ENCODE measurements around the gene CASP10.
"Not testable (repeated sequence)": the region's sequence is repeated elsewhere in the genome, so short reads cannot be mapped to it uniquely, and the experiment has no call there.

Gene CASP10

DNA sequence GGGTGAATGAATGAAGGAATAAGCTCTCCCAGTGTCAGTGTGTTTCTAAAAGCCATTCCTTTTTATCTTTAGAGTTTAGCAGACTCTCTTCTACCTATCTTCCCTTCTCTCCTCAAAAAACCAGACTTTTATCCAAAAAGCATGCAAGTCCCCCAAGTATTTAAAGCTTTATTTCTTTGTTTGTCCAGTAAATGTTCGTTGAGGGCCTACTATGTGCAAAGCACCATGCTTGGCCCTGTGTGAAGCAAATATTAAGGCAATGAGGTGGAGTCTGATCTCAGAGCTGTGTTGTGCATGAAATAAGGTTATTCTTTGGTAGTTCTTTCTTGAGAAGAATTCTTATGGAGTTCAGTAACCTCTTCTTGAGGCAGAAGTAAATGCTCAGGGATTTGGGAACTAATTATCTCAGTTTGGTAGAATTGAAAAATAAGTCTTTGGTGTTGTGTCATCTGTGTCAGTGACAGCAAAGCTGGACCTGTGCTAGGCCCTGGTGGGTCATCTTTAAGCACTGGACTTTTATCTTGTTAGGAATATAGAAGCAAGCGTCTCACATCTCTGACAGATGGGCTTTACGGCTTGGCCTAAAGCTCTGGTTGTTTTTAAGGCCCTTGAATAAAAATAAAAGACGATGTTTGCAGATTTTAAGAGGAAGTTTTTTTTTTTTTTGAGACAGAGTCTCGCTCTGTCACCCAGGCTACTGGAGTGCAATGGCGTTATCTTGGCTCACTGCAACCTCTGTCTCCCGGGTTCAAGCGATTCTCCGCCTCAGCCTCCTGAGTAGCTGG lies 28.1 kb upstream of the CASP10 start:
- DNase-seq (ENCODE audit: low read depth), result no peak

- DNase-seq (ENCODE audit: low read depth), result no peak
These were observed 26.9 kb upstream of the CASP10 start for GRCh38 chr2:201156036-201156435.

GRCh38 chr2:201156640-201157039 lies 26.3 kb upstream of the CASP10 start:
- DNase-seq (ENCODE audit: low read depth), result no peak

DNA sequence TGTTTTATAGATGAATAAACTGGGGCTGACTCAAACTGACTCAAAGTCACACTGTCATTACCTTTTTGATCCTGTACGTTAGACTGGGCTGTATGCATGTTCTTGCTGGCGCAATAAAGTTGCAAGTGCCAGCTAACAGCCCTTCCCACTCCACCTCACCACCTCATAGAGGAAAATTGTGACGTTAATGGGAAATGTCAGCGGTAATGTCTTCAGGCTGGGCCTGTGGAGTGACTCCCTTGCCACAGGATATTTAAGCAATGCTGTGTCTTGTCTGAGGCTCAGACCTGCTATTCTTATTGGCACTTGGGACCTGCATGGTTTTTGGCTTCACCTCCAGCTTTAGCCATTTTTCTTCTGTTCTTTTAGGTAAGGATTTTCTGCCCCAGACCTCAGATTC lies 25.2 kb upstream of the CASP10 start:
- no peak for DNase-seq (ENCODE audit: low read depth)

GRCh38 chr2:201158111-201158929 lies 24.6 kb upstream of the CASP10 start:
- DNase-seq (ENCODE audit: low read depth), result peak; percentile 38

GRCh38 chr2:201164166-201164565 lies 18.8 kb upstream of the CASP10 start:
- no peak for DNase-seq (ENCODE audit: low read depth)

GRCh38 chr2:201167546-201167945 lies 15.4 kb upstream of the CASP10 start:
- DNase-seq (ENCODE audit: low read depth), result no peak

GRCh38 chr2:201168496-201168895 lies 14.4 kb upstream of the CASP10 start:
- DNase-seq (ENCODE audit: low read depth), result not testable (repeated sequence)

GRCh38 chr2:201171259-201171814 lies 11.6 kb upstream of the CASP10 start:
- DNase-seq (ENCODE audit: low read depth), result no peak

GRCh38 chr2:201172279-201172678 lies 10.7 kb upstream of the CASP10 start:
- no peak for DNase-seq (ENCODE audit: low read depth)

- DNase-seq (ENCODE audit: low read depth), result no peak
These were observed 8.3 kb upstream of the CASP10 start for GRCh38 chr2:201174687-201175086.

- no peak for DNase-seq (ENCODE audit: low read depth)
These were observed 6.9 kb upstream of the CASP10 start for GRCh38 chr2:201176081-201176481.

DNA sequence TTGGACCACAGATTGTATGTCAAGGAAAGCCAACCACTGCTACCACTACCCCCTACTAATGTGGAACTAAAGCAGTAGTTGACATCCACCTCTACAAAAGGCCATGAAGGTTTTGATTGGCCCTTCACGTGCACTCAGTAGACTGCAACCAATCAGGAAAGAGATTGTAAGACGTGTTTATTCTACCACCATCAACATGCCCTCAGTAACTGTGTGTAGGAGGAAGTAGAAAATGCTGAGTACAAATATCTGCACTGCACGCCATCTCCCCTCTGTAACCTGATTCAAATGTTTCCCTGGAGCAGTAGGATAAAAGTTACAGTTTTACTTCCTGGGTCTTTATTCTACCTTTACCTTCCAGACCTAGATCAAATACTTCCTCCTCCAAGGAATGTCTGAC lies 2.9 kb upstream of the CASP10 start:
- DNase-seq (ENCODE audit: low read depth), result no peak

GRCh38 chr2:201183365-201183727 lies 405 bp downstream of the CASP10 start:
- DNase-seq (ENCODE audit: low read depth), result no peak

GRCh38 chr2:201183835-201184234 lies 894 bp downstream of the CASP10 start:
- not testable (repeated sequence) for DNase-seq (ENCODE audit: low read depth)

DNA sequence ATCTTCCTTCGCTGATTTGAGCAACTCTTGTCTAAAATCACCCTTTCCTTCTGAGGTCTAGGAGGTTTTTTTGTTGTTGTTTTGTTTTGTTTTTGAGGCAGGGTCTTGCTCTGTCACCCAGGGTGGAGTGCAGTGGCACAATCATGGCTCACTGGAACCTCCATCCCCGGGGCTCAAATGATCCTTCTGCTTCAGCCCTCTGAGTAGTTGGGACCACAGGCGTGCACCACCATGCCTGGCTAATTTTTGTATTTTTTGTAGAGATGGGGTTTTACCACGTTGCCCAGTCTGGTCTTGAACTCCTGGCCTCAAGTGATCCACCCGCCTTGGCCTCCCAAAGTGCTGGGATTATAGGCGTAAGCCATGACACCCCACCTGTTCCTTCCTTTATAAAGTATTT lies 1.3 kb downstream of the CASP10 start:
- not testable (repeated sequence) for DNase-seq (ENCODE audit: low read depth)

GRCh38 chr2:201185863-201186262 lies 2.9 kb downstream of the CASP10 start:
- DNase-seq (ENCODE audit: low read depth), result no peak

DNA sequence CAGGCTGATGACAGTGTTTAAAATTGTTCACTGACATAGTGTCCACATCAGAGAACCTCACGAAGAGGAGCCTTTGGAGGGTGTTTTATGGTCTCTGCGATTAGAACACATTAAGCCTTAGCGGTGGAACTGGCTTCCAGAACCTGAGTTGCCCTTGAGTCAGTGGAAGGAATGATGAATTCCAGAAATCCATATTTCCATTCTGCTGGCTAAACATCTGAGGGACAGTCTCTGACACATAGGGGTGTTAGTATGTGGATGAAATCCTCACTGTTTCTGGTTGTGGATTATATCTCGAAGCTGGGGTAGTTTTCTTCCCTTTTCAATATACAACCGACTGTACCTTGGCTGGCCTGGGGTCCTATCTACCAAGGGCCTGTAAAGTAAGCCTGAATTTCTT lies 4.0 kb downstream of the CASP10 start:
- no peak for DNase-seq (ENCODE audit: low read depth)

GRCh38 chr2:201188449-201188848 lies 5.5 kb downstream of the CASP10 start:
- no peak for DNase-seq (ENCODE audit: low read depth)

DNA sequence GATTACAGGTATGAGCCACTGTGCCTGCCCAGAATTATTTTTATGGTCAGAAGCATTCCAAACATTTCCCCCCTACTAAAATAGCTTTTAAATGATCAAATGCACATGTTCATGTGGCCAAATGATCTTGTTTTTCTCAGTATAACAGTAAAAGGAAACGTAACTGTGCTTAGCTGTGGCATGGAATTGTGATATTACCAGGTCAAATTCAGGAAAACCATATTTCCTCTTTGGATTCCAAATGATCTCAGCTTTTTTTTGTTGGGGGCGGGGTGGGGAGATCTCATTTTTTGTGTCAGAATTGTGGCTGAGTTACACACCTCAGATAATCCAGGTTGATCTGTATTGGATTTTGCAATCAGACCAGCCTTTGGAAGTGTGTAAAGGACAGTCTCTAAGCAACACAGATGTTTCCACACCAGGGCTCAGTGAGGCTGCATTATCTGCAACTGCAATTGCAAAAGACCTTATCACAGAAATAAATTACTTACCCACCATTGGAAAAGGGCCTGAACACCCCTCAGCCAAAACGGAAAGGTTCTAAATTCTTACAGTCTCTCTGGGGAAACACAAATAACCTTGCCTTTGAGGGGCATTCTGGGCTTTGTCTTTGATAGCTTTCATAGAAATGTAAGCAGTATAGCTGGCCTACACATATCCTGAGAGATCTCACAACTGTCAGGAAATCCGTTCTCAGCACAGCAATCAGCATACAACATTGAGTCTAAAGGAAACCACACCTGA lies 8.4 kb downstream of the CASP10 start:
- no peak for DNase-seq (ENCODE audit: low read depth)

DNA sequence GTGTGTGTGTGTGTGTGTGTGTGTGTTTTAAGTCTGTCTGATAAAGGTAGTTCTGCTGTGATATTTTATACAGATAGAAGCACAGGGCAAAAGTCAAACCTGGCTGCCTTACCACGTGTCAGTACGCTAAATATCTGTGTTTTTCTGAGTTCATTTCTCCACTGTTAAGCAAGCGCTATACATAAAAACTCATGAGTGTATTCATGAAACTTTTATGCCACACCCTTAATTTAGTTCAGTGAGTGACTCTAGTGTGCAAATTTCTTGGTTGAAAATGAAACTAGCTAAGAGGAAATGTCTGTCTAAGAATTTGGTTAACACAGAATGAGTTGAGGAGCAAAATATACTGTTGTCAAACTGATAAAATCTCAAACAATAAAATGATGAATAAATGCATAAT lies 11.2 kb downstream of the CASP10 start:
- no peak for DNase-seq (ENCODE audit: low read depth)

DNA sequence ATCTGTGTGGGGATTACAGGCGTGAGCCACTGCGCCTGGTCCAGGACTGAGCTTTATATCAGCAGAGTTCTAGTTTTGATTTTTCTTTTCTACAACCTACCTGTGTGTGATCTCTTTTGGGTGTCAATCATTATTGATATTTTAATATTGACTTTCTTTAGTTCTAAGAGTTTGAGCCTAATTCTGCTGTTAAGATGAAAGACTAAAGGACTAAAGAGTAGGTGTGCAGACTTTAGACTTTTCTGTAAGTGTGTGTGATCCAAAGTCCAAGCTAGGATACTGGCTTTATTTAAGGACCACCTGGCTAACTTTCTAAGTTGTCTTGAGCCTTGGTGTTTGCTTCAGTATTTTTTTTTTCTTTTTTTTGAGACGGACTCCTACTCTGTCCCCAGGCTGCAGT lies 12.4 kb downstream of the CASP10 start:
- DNase-seq (ENCODE audit: low read depth), result no peak
